SK-N-SH treated with all-trans-retinoic acid at 6 μM for 48 hours (cell line): ENCODE results near the gene PHACTR3.

Source experiments
- ATAC-seq: fragments of 200-7000 bp; cut with Tn5 transposase; 3 replicates; pipeline ENCODE4 v1.9.1; 2020; ENCODE audit warnings: mild to moderate bottlenecking, moderate library complexity
- ARNTL ChIP-seq: fragments of 450-650 bp; formaldehyde crosslinking; IDR thresholded peaks from 2 replicates; pipeline ENCODE4 v1.5.0; 2020; ENCODE audit warnings: low read depth, mild to moderate bottlenecking, moderate library complexity, borderline replicate concordance
- BACH2 ChIP-seq: fragments of 250-450 bp; sonication (Bioruptor Pico); IDR thresholded peaks from 2 replicates; pipeline ENCODE4 v1.9.0; 2021; ENCODE audit warnings: mild to moderate bottlenecking, borderline replicate concordance
- CSDC2 ChIP-seq: fragments of 250-450 bp; sonication (Bioruptor Pico); IDR thresholded peaks from 2 replicates; pipeline ENCODE4 v1.5.0; 2020; ENCODE audit warnings: mild to moderate bottlenecking, moderate library complexity
- CSRNP3 ChIP-seq: fragments of 250-450 bp; sonication (Bioruptor Pico); IDR thresholded peaks from 2 replicates; pipeline ENCODE4 v1.5.1; 2021; ENCODE audit warnings: mild to moderate bottlenecking, moderate library complexity
- ESRRG ChIP-seq: fragments of 250-450 bp; sonication (Bioruptor Pico); IDR thresholded peaks from 2 replicates; pipeline ENCODE4 v1.6.1; 2021; ENCODE audit warnings: mild to moderate bottlenecking
- GLIS3 ChIP-seq: fragments of 250-450 bp; sonication (Bioruptor Pico); IDR thresholded peaks from 2 replicates; pipeline ENCODE4 v1.5.0; 2020; ENCODE audit warnings: mild to moderate bottlenecking, moderate library complexity
- ISL1 ChIP-seq: fragments of 250-450 bp; sonication (Bioruptor Pico); IDR thresholded peaks from 2 replicates; pipeline ENCODE4 v2.1.2; 2022; ENCODE audit warnings: mild to moderate bottlenecking, moderate library complexity
- PATZ1 ChIP-seq: fragments of 250-450 bp; sonication (Bioruptor Pico); IDR thresholded peaks from 2 replicates; pipeline ENCODE4 v1.8.0; 2020; ENCODE audit warnings: mild to moderate bottlenecking, moderate library complexity, borderline replicate concordance
- POU6F1 ChIP-seq: fragments of 250-450 bp; sonication (Bioruptor Pico); IDR thresholded peaks from 2 replicates; pipeline ENCODE4 v1.8.0; 2021; ENCODE audit warnings: low read depth, mild to moderate bottlenecking, moderate library complexity, borderline replicate concordance
- PPARA ChIP-seq: fragments of 250-450 bp; sonication (Bioruptor Pico); IDR thresholded peaks from 2 replicates; pipeline ENCODE4 v1.5.0; 2020; ENCODE audit warnings: mild to moderate bottlenecking, borderline replicate concordance
- RARB ChIP-seq: fragments of 250-450 bp; sonication (Bioruptor Pico); IDR thresholded peaks from 2 replicates; pipeline ENCODE4 v1.8.0; 2021; ENCODE audit warnings: mild to moderate bottlenecking, moderate library complexity
- SNAI2 ChIP-seq: fragments of 250-450 bp; sonication (Bioruptor Pico); IDR thresholded peaks from 2 replicates; pipeline ENCODE4 v1.5.0; 2020; ENCODE audit warnings: mild to moderate bottlenecking, moderate library complexity
- TCF4 ChIP-seq: fragments of 250-450 bp; sonication (Bioruptor Pico); IDR thresholded peaks from 2 replicates; pipeline ENCODE4 v1.8.0; 2021; ENCODE audit warnings: mild to moderate bottlenecking, moderate library complexity, borderline replicate concordance
- TOX ChIP-seq: fragments of 250-450 bp; sonication (Bioruptor Pico); IDR thresholded peaks from 2 replicates; pipeline ENCODE4 v1.8.0; 2021; ENCODE audit warnings: mild to moderate bottlenecking, moderate library complexity, borderline replicate concordance
- TSHZ2 ChIP-seq: fragments of 250-450 bp; sonication (Bioruptor Pico); IDR thresholded peaks from 2 replicates; pipeline ENCODE4 v1.5.0; 2020; ENCODE audit warnings: mild to moderate bottlenecking, moderate library complexity
- ZC3H10 ChIP-seq: fragments of 250-450 bp; sonication (Bioruptor Pico); IDR thresholded peaks from 2 replicates; pipeline ENCODE4 v1.5.1; 2021; ENCODE audit warnings: mild to moderate bottlenecking, moderate library complexity
- ZFP3 ChIP-seq: fragments of 250-450 bp; sonication (Bioruptor Pico); IDR thresholded peaks from 2 replicates; pipeline ENCODE4 v1.5.0; 2020; ENCODE audit warnings: mild to moderate bottlenecking, moderate library complexity
- ZFP30 ChIP-seq: fragments of 450-650 bp; formaldehyde crosslinking; IDR thresholded peaks from 2 replicates; pipeline ENCODE4 v1.5.0; 2022; ENCODE audit warnings: mild to moderate bottlenecking, moderate library complexity
- ZNF565 ChIP-seq: fragments of 450-650 bp; formaldehyde crosslinking; conservative IDR thresholded peaks from 2 replicates; pipeline ENCODE4 v1.5.0; 2020; ENCODE audit warnings: low read depth, mild to moderate bottlenecking, moderate library complexity
- ZNF70 ChIP-seq: fragments of 450-650 bp; formaldehyde crosslinking; IDR thresholded peaks from 2 replicates; pipeline ENCODE4 v1.5.0; 2020; ENCODE audit warnings: mild to moderate bottlenecking, moderate library complexity
- ZNF8 ChIP-seq: fragments of 450-650 bp; formaldehyde crosslinking; IDR thresholded peaks from 2 replicates; pipeline ENCODE4 v1.5.0; 2020; ENCODE audit warnings: mild to moderate bottlenecking, moderate library complexity
- TF ChIP-seq, protein P1 (sequence below): fragments of 250-450 bp; sonication (Bioruptor Pico); IDR thresholded peaks from 2 replicates; pipeline ENCODE4 v1.5.1; 2020; ENCODE audit warnings: low read depth, mild to moderate bottlenecking, moderate library complexity

The PHACTR3 gene

DNA sequence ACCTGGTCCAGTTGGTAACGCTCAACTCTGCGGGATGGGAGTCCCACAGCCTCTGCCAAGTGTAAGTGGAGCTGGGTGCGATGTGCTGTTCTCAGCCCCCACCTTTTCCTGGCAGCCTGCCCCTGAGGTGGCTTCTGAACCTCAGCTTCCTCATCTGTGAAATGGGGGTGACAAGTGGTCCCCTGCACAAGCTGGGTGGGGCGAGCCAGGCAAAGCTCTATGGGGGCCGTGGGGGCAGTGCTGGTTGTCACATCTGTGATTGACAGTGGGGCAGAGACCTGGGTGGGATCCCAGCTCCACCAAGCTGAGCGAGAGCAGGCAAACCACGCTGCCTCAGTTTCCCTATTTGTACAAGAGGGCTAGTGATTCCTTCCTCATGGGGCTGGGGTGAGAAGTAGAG, 166.5 kb downstream of the PHACTR3 start:
- ATAC-seq, result no peak
- TF ChIP-seq PATZ1 (no peak), ESRRG (no peak), TOX (CRISPR knock-in tag) (no peak), GLIS3 (CRISPR knock-in tag) (no peak), ARNTL (CRISPR knock-in tag) (no peak), ISL1 (CRISPR knock-in tag) (no peak), ZNF70 (CRISPR knock-in tag) (no peak), CSRNP3 (CRISPR knock-in tag) (no peak), ZC3H10 (no peak), PPARA (CRISPR knock-in tag) (no peak), SNAI2 (no peak), ZNF8 (CRISPR knock-in tag) (no peak), RARB (CRISPR knock-in tag) (no peak), TCF4 (no peak), TSHZ2 (CRISPR knock-in tag) (no peak), BACH2 (CRISPR knock-in tag) (no peak), ZFP3 (CRISPR knock-in tag) (no peak), ZNF565 (CRISPR knock-in tag) (no peak), ZFP30 (CRISPR knock-in tag) (no peak)
- TF ChIP-seq, protein P1, sequence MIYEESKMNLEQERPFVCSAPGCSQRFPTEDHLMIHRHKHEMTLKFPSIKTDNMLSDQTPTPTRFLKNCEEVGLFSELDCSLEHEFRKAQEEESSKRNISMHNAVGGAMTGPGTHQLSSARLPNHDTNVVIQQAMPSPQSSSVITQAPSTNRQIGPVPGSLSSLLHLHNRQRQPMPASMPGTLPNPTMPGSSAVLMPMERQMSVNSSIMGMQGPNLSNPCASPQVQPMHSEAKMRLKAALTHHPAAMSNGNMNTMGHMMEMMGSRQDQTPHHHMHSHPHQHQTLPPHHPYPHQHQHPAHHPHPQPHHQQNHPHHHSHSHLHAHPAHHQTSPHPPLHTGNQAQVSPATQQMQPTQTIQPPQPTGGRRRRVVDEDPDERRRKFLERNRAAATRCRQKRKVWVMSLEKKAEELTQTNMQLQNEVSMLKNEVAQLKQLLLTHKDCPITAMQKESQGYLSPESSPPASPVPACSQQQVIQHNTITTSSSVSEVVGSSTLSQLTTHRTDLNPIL (CRISPR knock-in tag), result no peak
- TF ChIP-seq, all 23 proteins: peak for 0

GRCh38 chr20:59771506-59772372, 167.4 kb downstream of the PHACTR3 start:
- TF ChIP-seq TCF4, result no peak
- TF ChIP-seq, protein P1 (CRISPR knock-in tag), result no peak
- no peak for TF ChIP-seq PPARA (CRISPR knock-in tag)
- no peak for TF ChIP-seq ESRRG
- TF ChIP-seq ARNTL (CRISPR knock-in tag), result no peak
- TF ChIP-seq ZFP3 (CRISPR knock-in tag), result no peak
- no peak for TF ChIP-seq POU6F1 (CRISPR knock-in tag)
- no peak for TF ChIP-seq CSRNP3 (CRISPR knock-in tag)
- TF ChIP-seq ZNF565 (CRISPR knock-in tag), result no peak
- TF ChIP-seq CSDC2, result no peak
- no peak for TF ChIP-seq TOX (CRISPR knock-in tag)
- no peak for ATAC-seq
